MG63 (cell line): Measurements from ENCODE around the gene FLNB. TPM values are rescaled to one million over a fixed set of nuclear protein-coding genes. Genes with fewer than 3 reads are reported as not detected.
A peak's percentile ranks its signal among the peaks of the same experiment; 100 is the strongest.

Experiments
- DNase-seq: peaks from one replicate; pipeline ENCODE4 v3.0.0-alpha.2; 2020
- H3K27me3 ChIP-seq: fragments of 250-450 bp; sonication (Bioruptor Pico); 2 replicates; pipeline ENCODE4 v1.5.1; 2020; ENCODE audit warnings: mild to moderate bottlenecking, moderate library complexity
- H3K36me3 ChIP-seq: fragments of 250-450 bp; sonication (Bioruptor Pico); 2 replicates; pipeline ENCODE4 v1.5.1; 2020; ENCODE audit warnings: mild to moderate bottlenecking, moderate library complexity
- H3K4me3 ChIP-seq: fragments of 250-450 bp; sonication (Bioruptor Pico); 2 replicates; pipeline ENCODE4 v1.5.1; 2020; ENCODE audit warnings: mild to moderate bottlenecking, moderate library complexity
- H3K9me3 ChIP-seq: fragments of 250-450 bp; sonication (Bioruptor Pico); 2 replicates; pipeline ENCODE4 v1.5.1; 2020; ENCODE audit warnings: mild to moderate bottlenecking, moderate library complexity
- total RNA-seq: library from RNA; depleted of rRNA; stranded (reverse); fragments of >200 nt; shearing (Covaris generic); gene quantifications from 2 replicates; pipeline ENCODE4 v1.2.3, GENCODE V29; 2014; ENCODE audit warnings: low replicate concordance; rRNA removed

FLNB gene
- total RNA-seq, 1 experiment from 2014 or later, result 128 TPM

DNA sequence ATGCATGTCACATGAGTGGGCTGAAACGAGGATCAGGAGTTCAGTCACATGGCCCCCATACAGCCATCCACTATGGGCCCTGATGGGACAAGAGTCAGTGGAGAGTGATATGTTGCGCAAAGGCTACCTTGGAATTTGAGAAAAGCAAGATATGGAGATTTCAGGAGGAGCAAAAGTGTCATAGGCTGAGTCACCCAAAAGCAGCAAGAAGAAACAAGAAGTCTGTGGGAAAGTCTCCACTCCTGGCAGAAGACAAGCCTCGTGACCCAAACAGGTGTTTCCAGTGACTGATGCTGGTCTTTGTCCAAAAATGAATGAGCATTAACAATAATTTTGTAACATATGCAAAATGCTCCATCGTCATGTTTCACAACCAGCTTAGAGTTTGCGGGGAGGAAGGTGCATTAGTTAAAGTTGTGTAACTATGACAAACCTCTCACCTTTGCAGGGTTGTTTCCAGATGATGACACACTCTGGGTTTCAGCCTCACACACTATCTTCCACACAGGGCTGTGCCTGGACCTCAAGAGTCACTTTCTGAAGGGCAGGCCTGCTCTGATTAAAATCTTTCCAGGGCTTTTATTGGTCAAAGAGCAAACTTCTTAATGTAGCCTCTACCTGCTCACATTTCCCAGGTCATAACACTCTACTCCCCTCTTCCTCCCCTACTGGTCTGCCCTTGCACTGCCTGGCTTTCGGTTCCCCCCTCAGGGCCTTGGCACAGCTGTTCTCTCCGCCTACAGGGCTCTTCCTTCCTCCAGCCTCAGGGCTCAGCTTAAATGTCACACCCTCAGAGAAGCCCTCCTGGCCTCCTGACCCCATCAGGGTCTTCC is 206.5 kb downstream of the FLNB start:
- DNase-seq, result no peak
- no peaks in the 10 kb centered on the region for H3K36me3 ChIP-seq

DNA sequence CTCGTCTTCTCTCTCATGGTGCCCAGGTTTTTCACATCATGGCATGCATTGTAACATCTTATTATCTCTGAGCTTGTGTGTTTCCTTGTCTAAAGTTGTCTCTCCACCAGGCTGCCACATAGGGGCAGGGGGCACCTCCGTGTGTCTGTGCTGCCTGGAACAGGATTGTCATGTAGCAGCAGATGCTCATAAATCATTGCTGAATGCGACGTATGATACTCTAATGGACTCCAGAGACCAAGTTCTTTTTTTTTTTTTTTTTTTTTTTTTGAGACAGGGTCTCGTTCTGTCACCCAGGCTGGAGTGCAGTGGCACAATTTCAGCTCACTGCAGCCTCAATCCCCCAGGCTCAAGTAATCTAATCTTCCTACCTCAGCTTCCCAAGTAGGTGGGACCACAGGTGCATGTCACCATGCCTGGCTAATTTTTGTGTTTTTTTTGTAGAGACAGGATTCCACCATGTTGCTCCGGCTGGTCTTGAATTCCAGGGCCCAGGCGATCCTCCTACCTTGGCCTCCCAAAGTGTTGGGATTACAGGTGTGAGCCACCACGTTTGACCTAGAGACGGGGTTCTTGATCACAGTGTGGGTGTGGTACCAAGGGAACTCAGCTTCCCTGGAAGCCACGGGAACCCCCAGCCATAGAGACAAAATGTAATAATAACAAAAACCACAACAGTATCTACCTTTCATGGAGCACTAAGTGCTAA is 207.2 kb downstream of the FLNB start:
- no peaks in the 10 kb centered on the region for H3K36me3 ChIP-seq
- no peaks in the 10 kb centered on the region for H3K9me3 ChIP-seq
- DNase-seq, result no peak
- H3K4me3 ChIP-seq, result no peak overlapping the region
- H3K27me3 ChIP-seq, result no peaks in the 10 kb centered on the region

More for the DNA sequence above, 206.5 kb downstream of the FLNB start:
- H3K27me3 ChIP-seq, result no peaks in the 10 kb centered on the region
- H3K4me3 ChIP-seq, result no peak overlapping the region
- no peaks in the 10 kb centered on the region for H3K9me3 ChIP-seq

DNA sequence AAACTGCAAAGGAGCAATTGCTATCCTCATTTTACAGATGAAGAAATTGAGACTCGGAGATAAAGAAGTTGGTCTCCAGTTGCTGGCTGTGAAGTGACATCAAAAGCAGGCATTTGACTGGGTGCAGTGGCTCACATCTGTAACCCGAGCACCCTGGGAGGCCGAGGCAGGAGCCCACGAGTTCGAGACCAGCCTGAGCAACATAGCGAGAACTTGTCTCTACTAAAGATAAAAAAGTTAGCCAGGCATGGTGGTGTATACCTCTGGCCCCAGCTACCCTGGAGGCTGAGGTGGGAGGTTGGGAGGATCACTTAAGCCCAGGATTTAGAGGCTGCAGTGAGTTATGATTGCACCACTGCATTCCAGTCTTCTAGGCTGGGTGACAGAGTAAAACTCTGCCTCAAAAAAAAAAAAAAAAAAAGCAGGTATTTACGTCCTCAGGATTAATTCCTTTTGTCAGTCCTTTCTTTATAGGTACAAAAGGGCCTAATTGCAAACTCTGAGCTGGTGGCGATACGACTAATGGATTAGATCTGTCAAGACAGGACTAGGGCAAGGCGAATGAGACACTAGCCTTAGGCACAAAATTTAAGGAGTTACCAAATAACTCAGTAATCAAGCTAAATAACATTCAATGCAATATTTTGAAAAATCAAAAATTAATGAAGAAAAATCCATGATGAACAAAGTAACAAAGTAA is 208.4 kb downstream of the FLNB start:
- Histone ChIP-seq H3K4me3 (no peak overlapping the region), H3K27me3 (no peaks in the 10 kb centered on the region), H3K9me3 (no peaks in the 10 kb centered on the region), H3K36me3 (no peaks in the 10 kb centered on the region)
- DNase-seq, result no peak

DNA sequence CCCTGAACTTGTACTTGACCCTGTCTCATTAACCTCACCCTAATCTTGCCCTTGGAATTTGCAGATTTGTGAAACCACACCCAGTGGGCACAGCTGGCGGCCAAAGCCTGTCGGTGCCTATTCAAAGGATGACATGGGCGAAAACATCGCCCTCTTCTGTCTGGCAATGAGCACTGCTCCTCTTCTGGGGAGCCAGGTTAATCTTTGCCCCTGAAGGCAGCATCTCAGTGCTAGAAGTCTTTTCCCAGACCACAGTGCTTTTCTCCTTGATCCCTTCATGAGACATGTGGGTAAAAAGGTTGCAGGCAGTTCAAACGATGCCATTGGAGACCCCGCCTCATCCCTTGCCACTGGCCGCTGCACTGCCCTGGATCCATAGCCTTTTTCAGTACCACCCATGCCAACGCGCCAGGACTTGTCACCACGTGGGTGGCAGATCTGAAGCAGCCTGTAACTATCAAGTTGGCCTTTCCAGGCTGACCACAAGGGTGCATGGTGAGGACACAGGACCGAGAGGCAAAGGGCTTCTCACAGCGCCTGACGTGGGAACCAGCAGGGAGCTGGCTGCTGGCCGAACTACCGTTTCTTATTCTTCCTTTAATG is 209.1 kb downstream of the FLNB start:
- H3K9me3 ChIP-seq, result no peaks in the 10 kb centered on the region
- H3K36me3 ChIP-seq, result no peaks in the 10 kb centered on the region
- no peaks in the 10 kb centered on the region for H3K27me3 ChIP-seq
- peak; percentile 58 for DNase-seq
- H3K4me3 ChIP-seq, result no peak overlapping the region

DNA sequence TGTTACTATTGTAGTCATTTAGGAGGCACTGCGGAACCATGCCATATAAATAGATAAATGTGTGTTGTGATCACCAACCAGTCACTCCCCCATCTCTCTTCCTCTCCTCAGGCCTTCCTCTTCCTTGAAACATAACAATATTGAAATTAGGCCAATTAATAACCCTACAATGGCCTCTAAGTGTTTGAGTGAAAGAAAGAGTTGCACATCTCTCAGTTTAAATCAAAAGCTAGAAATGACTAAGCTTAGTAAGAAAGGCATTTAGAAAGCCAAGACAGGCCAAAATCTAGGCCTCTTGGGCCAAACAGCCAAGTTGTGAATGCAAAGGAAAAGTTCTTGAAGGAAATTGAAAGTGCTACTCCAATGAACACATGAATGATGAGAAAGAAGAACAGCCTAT is 210.7 kb downstream of the FLNB start:
- Histone ChIP-seq H3K9me3 (no peaks in the 10 kb centered on the region), H3K27me3 (no peaks in the 10 kb centered on the region), H3K36me3 (no peaks in the 10 kb centered on the region), H3K4me3 (no peak overlapping the region)
- no peak for DNase-seq

Other genes with a start within 250 kb of the FLNB start
- gene DNASE1L3, start 202.6 kb downstream of the FLNB start, total RNA-seq, result not detected in 2 replicates
- 1.9 and 2.1 TPM in 2 replicates for gene ABHD6, start 229.4 kb downstream of the FLNB start, total RNA-seq